Measurements from ENCODE around the gene CDK6. TPM values are rescaled to one million over a fixed set of nuclear protein-coding genes. Genes with fewer than 3 reads are reported as not detected.

CDK6 gene
- total RNA-seq, 1 donor from 2014 or later: 6.0 TPM

DNA sequence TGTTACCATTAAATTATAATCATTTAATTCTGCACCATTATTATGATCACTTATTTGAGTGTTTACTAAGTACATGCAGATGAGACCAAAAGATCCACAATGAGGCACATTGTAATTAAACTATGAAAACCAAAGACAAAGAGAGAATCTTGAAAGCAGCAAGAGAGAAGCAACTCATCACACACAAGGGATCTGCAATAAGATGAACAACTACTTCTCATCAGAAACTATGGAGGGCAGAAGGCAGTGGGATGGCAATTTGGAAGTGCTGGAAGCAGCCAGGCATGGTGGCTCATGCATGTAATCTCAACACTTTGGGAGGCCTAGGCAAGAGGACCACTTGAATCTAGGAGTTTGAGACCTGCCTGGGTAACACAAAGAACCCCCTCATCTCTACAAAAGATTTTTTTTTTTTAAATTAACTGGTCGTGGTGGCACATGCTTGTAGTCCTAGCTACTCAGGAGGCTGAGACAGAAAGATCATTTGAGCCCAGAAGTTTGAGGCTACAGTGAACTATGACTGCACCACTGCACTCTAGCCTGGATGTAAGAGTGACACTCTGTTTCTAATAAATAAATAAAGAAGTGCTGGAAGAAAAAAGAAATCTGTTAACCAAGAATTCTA is 47.7 kb downstream of the CDK6 start:
- Histone ChIP-seq H3K4me2 (no peak overlapping the region), H4K20me1 (ENCODE audit: low read depth) (no peaks in the 10 kb centered on the region), H3F3A (ENCODE audit: low read depth) (no peaks in the 10 kb centered on the region), H3K79me2 (ENCODE audit: low read depth) (no peaks in the 10 kb centered on the region), H3K27me3 (no peaks in the 10 kb centered on the region), H3K4me1 (peaks cover 16% of the 10 kb centered on the region), H3K27ac (no peak overlapping the region), H3K36me3 (no peaks in the 10 kb centered on the region), H3K9me3 (ENCODE audit: low read depth) (peaks cover 8% of the 10 kb centered on the region), H3K4me3 (no peak overlapping the region), H3K9ac (no peak overlapping the region), H2AFZ (replicated peaks) (no peak overlapping the region)
- peaks cover 9% of the 10 kb centered on the region for H3K4me1 Mint-ChIP-seq
- no peak for DNase-seq (ENCODE audit: low spot score)
- no peaks in the 10 kb centered on the region for H3K27me3 Mint-ChIP-seq (ENCODE audit: insufficient read depth, low read depth)
- no peak for TF ChIP-seq EZH2 (IDR thresholded peaks at IDR 0.05)
- no peak for TF ChIP-seq CTCF (IDR thresholded peaks at IDR 0.05)
- no peak for TF ChIP-seq EZH2phosphoT487 (IDR thresholded peaks at IDR 0.05)
- peaks cover 36% of the 10 kb centered on the region for H3K36me3 Mint-ChIP-seq
- H3K4me3 Mint-ChIP-seq: no peak overlapping the region
- H3K9me3 Mint-ChIP-seq: peaks cover 23% of the 10 kb centered on the region
- H3K27ac Mint-ChIP-seq: no peak overlapping the region

DNA sequence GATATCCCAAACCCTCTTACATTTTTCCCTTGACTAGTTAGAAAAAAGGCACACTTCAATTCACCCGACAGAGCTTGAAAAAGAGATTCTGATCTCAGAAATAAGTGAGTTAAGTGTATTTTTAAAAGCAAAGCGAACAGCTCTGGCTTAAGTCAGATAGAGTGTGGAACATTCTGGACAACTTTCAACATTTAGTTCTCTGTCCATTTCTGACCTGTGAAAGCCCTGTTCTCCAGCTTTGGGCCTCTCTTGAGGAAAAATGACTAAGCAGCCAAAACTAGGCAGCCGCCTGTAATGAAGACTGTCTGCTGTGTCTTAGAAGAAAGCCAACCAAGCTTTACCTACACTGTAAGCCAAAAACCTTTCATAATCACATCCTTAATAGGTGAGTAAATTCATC is 50.5 kb downstream of the CDK6 start:
- no peaks in the 10 kb centered on the region for H3K79me2 ChIP-seq (ENCODE audit: low read depth)
- H3K4me3 ChIP-seq: no peak overlapping the region
- Mint-ChIP-seq H3K9me3 (peaks cover 17% of the 10 kb centered on the region), H3K4me3 (no peak overlapping the region), H3K4me1 (peaks cover 13% of the 10 kb centered on the region), H3K27ac (peak overlapping the region; percentile 39), H3K27me3 (ENCODE audit: insufficient read depth, low read depth) (no peaks in the 10 kb centered on the region), H3K36me3 (peaks cover 23% of the 10 kb centered on the region)
- H3K9me3 ChIP-seq (ENCODE audit: low read depth): peaks cover 8% of the 10 kb centered on the region
- H3K36me3 ChIP-seq: no peaks in the 10 kb centered on the region
- TF ChIP-seq EZH2 (IDR thresholded peaks at IDR 0.05) (no peak), CTCF (IDR thresholded peaks at IDR 0.05) (no peak), EZH2phosphoT487 (IDR thresholded peaks at IDR 0.05) (no peak)
- H3F3A ChIP-seq (ENCODE audit: low read depth): peaks cover 12% of the 10 kb centered on the region
- peak overlapping the region; percentile 42 for H3K27ac ChIP-seq
- DNase-seq (ENCODE audit: low spot score): no peak
- H3K9ac ChIP-seq: no peak overlapping the region
- H3K4me2 ChIP-seq: no peak overlapping the region
- H3K27me3 ChIP-seq: no peaks in the 10 kb centered on the region
- no peaks in the 10 kb centered on the region for H4K20me1 ChIP-seq (ENCODE audit: low read depth)
- H2AFZ ChIP-seq (replicated peaks): peak overlapping the region; percentile 45
- H3K4me1 ChIP-seq: peaks cover 20% of the 10 kb centered on the region

GRCh38 chr7:92784935-92785334 is 51.4 kb downstream of the CDK6 start:
- H3K79me2 ChIP-seq (ENCODE audit: low read depth): no peaks in the 10 kb centered on the region
- no peak overlapping the region for H3K27ac Mint-ChIP-seq

More at GRCh38 chr7:92784935-92785334, 51.4 kb downstream of the CDK6 start:
- no peak overlapping the region for H2AFZ ChIP-seq (replicated peaks)
- no peak overlapping the region for H3K9ac ChIP-seq
- no peak overlapping the region for H3K4me3 ChIP-seq
- H3K27me3 Mint-ChIP-seq (ENCODE audit: insufficient read depth, low read depth): no peaks in the 10 kb centered on the region
- DNase-seq (ENCODE audit: low spot score): no peak
- H3K36me3 Mint-ChIP-seq: peaks cover 15% of the 10 kb centered on the region
- H3K4me2 ChIP-seq: no peak overlapping the region
- peaks cover 8% of the 10 kb centered on the region for H3K9me3 ChIP-seq (ENCODE audit: low read depth)
- H3K4me1 Mint-ChIP-seq: peaks cover 13% of the 10 kb centered on the region
- peaks cover 15% of the 10 kb centered on the region for H3F3A ChIP-seq (ENCODE audit: low read depth)
- no peak for TF ChIP-seq EZH2 (IDR thresholded peaks at IDR 0.05)
- TF ChIP-seq EZH2phosphoT487 (IDR thresholded peaks at IDR 0.05): no peak
- TF ChIP-seq CTCF (IDR thresholded peaks at IDR 0.05): no peak
- no peaks in the 10 kb centered on the region for H3K36me3 ChIP-seq
- no peaks in the 10 kb centered on the region for H4K20me1 ChIP-seq (ENCODE audit: low read depth)
- H3K9me3 Mint-ChIP-seq: peaks cover 9% of the 10 kb centered on the region
- no peaks in the 10 kb centered on the region for H3K27me3 ChIP-seq
- H3K4me3 Mint-ChIP-seq: no peak overlapping the region
- H3K27ac ChIP-seq: no peak overlapping the region
- H3K4me1 ChIP-seq: peaks cover 23% of the 10 kb centered on the region

All from neural progenitor cell (in vitro differentiated cells).